ENCODE data around the gene ABCC1.

GRCh38 chr16:16139061-16139460 lies 189.6 kb downstream of the ABCC1 start:
- TF ChIP-seq CTCF (IDR thresholded peaks at IDR 0.05; ENCODE audit: poor library complexity), result no peak
- TF ChIP-seq EZH2 (IDR thresholded peaks at IDR 0.05; ENCODE audit: borderline replicate concordance), result no peak
- no peak for TF ChIP-seq EZH2phosphoT487 (IDR thresholded peaks at IDR 0.05; ENCODE audit: low read depth, severe bottlenecking, unreplicated experiment)
